Measurements from ENCODE around the gene ENTR1.
"Not testable (repeated sequence)": the region's sequence is repeated elsewhere in the genome, so short reads cannot be mapped to it uniquely, and the experiment has no call there.

Gene ENTR1

GRCh38 chr9:136437839-136438547 is 27.6 kb upstream of the ENTR1 start:
- DNase-seq = no peak

- no peak for DNase-seq
These were observed 27.0 kb upstream of the ENTR1 start for GRCh38 chr9:136437430-136437829.

- DNase-seq = no peak
These were observed 25.7 kb upstream of the ENTR1 start for GRCh38 chr9:136436055-136436634.

GRCh38 chr9:136434580-136435169 is 24.3 kb upstream of the ENTR1 start:
- no peak for DNase-seq

GRCh38 chr9:136433849-136434579 is 23.6 kb upstream of the ENTR1 start:
- DNase-seq = no peak

GRCh38 chr9:136433043-136433715 is 22.8 kb upstream of the ENTR1 start:
- no peak for DNase-seq

GRCh38 chr9:136432591-136432990 is 22.2 kb upstream of the ENTR1 start:
- no peak for DNase-seq

- no peak for DNase-seq
These were observed 21.5 kb upstream of the ENTR1 start for GRCh38 chr9:136431782-136432350.

GRCh38 chr9:136430588-136431234 is 20.3 kb upstream of the ENTR1 start:
- DNase-seq = no peak

GRCh38 chr9:136429683-136430491 is 19.5 kb upstream of the ENTR1 start:
- no peak for DNase-seq

- DNase-seq = no peak
These were observed 18.7 kb upstream of the ENTR1 start for GRCh38 chr9:136429075-136429628.

- DNase-seq = no peak
These were observed 16.4 kb upstream of the ENTR1 start for GRCh38 chr9:136426787-136427186.

GRCh38 chr9:136425367-136425766 is 15.0 kb upstream of the ENTR1 start:
- DNase-seq = not testable (repeated sequence)

- DNase-seq = no peak
These were observed 14.4 kb upstream of the ENTR1 start for GRCh38 chr9:136424750-136425362.

- no peak for DNase-seq
These were observed 13.2 kb upstream of the ENTR1 start for GRCh38 chr9:136423432-136424146.

- DNase-seq = no peak
These were observed 12.5 kb upstream of the ENTR1 start for GRCh38 chr9:136422876-136423275.

- no peak for DNase-seq
These were observed 11.4 kb upstream of the ENTR1 start for GRCh38 chr9:136421791-136422190.

GRCh38 chr9:136419092-136419420 is 8.6 kb upstream of the ENTR1 start:
- no peak for DNase-seq

GRCh38 chr9:136418182-136419091 is 8.0 kb upstream of the ENTR1 start:
- DNase-seq = no peak
